Posterior vena cava (tissue), 2 donors: ENCODE data around the gene XK. TPM values are rescaled to one million over a fixed set of nuclear protein-coding genes. Genes with fewer than 3 reads are reported as not detected.

ENCODE experiments used
- total RNA-seq, 2 donors: library from RNA; stranded (reverse); fragmentation: NEBNext Ultra II Directional; extraction: Animal tissue kit (Norgen Biotek cat#: 25700); gene quantifications; one replicate each; pipeline ENCODE4 v1.2.1, GENCODE V29; 2021
- donor health status: DM: yes; HTN: yes; CAD: no.
- donor health status: DM: yes; HTN: yes; CAD: no.

The XK gene
- total RNA-seq, 2 donors from 2014 or later: 1.6 to 1.7 TPM

Other genes starting within 250 kb of the XK start
- gene LANCL3, start 114.1 kb upstream of the XK start, total RNA-seq: under 1 TPM; 0.14 to 0.38 TPM
- 10 to 100 TPM; 31.4 to 67.5 TPM for gene CYBB, start 94.3 kb downstream of the XK start, total RNA-seq
- gene DYNLT3, start 161.8 kb downstream of the XK start, total RNA-seq: 10 to 100 TPM; 53.4 to 82.7 TPM